A549 (cell line): ENCODE measurements around the gene IL1RN. TPM values are rescaled to one million over a fixed set of nuclear protein-coding genes. Genes with fewer than 3 reads are reported as not detected.
A peak's percentile ranks its signal among the peaks of the same experiment; 100 is the strongest.

Experiments
- ATAC-seq, 2 experiments: fragments of 200-7000 bp in 1 of 2; fragments of >200 bp in 1 of 2; cut with Nextera tagmentation in 1 of 2; cut with Tn5 transposase in 1 of 2; 3 replicates each; pipeline versions ENCODE4 v1.8.0 to v1.9.1; 2018 to 2020; ENCODE audit warnings: mild to moderate bottlenecking in 1 of 2, moderate library complexity in 1 of 2
- CTCF ChIA-PET: fragments of 300-600 bp; sonication (Branson Sonifier 250); formaldehyde crosslinking; extraction: SDS; loops from one replicate; lab custom pipeline; 2021; ENCODE audit warnings: antibody characterized with exemption, inconsistent platforms; lab: Yijun Ruan, JAX
- POLR2A ChIA-PET: fragments of 350-600 bp; formaldehyde crosslinking; extraction: SDS; loops from one replicate; lab custom pipeline; 2021; ENCODE audit warnings: antibody characterized with exemption, inconsistent platforms; lab: Yijun Ruan, JAX
- DNase-seq, 2 experiments: peaks; one replicate each; pipeline versions ENCODE4 v3.0.0 to v3.0.0-alpha.2; 2011 to 2016; ENCODE audit warnings: low read depth in 1 of 2, low spot score in 1 of 2
- FAIRE-seq: peaks from 2 replicates; lab custom pipeline; 2011; peaks lifted over from hg19 to GRCh38; lab: Jason Lieb, UNC
- H3K27ac ChIP-seq, 2 experiments: fragments of >200 bp; sonication (Bioruptor Twin); formaldehyde crosslinking; 3 replicates each; pipeline ENCODE4 v1.5.1; 2016 to 2017
- H3K4me1 ChIP-seq: fragments of >200 bp; sonication (Bioruptor Twin); formaldehyde crosslinking; 3 replicates; pipeline ENCODE4 v1.6.1; 2016
- H3K4me2 ChIP-seq: fragments of >200 bp; sonication (Bioruptor Twin); formaldehyde crosslinking; 3 replicates; pipeline ENCODE4 v1.6.1; 2016
- H3K4me3 ChIP-seq: fragments of >200 bp; sonication (Bioruptor Twin); formaldehyde crosslinking; 3 replicates; pipeline ENCODE4 v1.5.1; 2016
- H3K9me3 ChIP-seq: fragments of >200 bp; sonication (Bioruptor Twin); formaldehyde crosslinking; 3 replicates; pipeline ENCODE4 v1.6.1; 2016
- CBX2 ChIP-seq: fragments of 200-600 bp; sonication (generic); IDR thresholded peaks from 2 replicates; pipeline ENCODE4 v1.6.1; 2016; ENCODE audit warnings: low read depth, mild to moderate bottlenecking, borderline replicate concordance
- CBX8 ChIP-seq: fragments of 200-600 bp; sonication (generic); IDR thresholded peaks from 2 replicates; pipeline ENCODE4 v1.6.1; 2016
- ELK1 ChIP-seq: fragments of 150-350 bp; IDR thresholded peaks from 2 replicates; pipeline ENCODE4 v1.6.1; 2014; ENCODE audit warnings: low read depth, mild to moderate bottlenecking, low read length
- EP300 ChIP-seq, 2 experiments: fragments of >200 bp; sonication (Bioruptor Twin); formaldehyde crosslinking; IDR thresholded peaks; 2 replicates in 1 of 2; 3 replicates in 1 of 2; pipeline ENCODE4 v1.6.1; 2016 to 2017
- FOSB ChIP-seq: fragments of 250-450 bp; sonication (Bioruptor Pico); IDR thresholded peaks from 2 replicates; pipeline ENCODE4 v1.5.0; 2020; ENCODE audit warnings: mild to moderate bottlenecking, moderate library complexity
- FOSL2 ChIP-seq, 2 experiments: fragments of 450-650 bp in 1 of 2; fragments of >200 bp in 1 of 2; sonication (Bioruptor Twin) in 1 of 2; formaldehyde crosslinking; IDR thresholded peaks; 2 replicates each; pipeline versions ENCODE4 v1.5.0 to v1.6.1; 2016 to 2020; ENCODE audit warnings: mild to moderate bottlenecking in 1 of 2, moderate library complexity in 1 of 2
- HES2 ChIP-seq: fragments of >200 bp; sonication (Bioruptor Twin); formaldehyde crosslinking; IDR thresholded peaks from 2 replicates; pipeline ENCODE4 v1.6.1; 2016
- HOXA7 ChIP-seq: fragments of 250-450 bp; sonication (Bioruptor Pico); IDR thresholded peaks from 2 replicates; pipeline ENCODE4 v1.5.0; 2020; ENCODE audit warnings: mild to moderate bottlenecking, moderate library complexity
- HOXB13 ChIP-seq: fragments of 250-450 bp; sonication (Bioruptor Pico); IDR thresholded peaks from 2 replicates; pipeline ENCODE4 v1.5.0; 2020; ENCODE audit warnings: low read depth, mild to moderate bottlenecking, moderate library complexity
- JUN ChIP-seq, 2 experiments: fragments of >200 bp; sonication (Bioruptor Twin); formaldehyde crosslinking; IDR thresholded peaks; 2 replicates in 1 of 2; 3 replicates in 1 of 2; pipeline ENCODE4 v1.6.1; 2016 to 2017
- KDM5A ChIP-seq: fragments of 200-600 bp; sonication (generic); IDR thresholded peaks from 2 replicates; pipeline ENCODE4 v1.6.1; 2016; ENCODE audit warnings: antibody characterized with exemption, mild to moderate bottlenecking
- MAX ChIP-seq: IDR thresholded peaks from 2 replicates; pipeline ENCODE4 v1.6.1; 2012
- MAZ ChIP-seq: fragments of 150-350 bp; IDR thresholded peaks from 2 replicates; pipeline ENCODE4 v1.6.1; 2014; ENCODE audit warnings: antibody characterized with exemption, low read depth, low read length, borderline replicate concordance
- NR3C1 ChIP-seq: fragments of >200 bp; sonication (Bioruptor Twin); formaldehyde crosslinking; IDR thresholded peaks from 3 replicates; pipeline ENCODE4 v1.6.1; 2017
- POLR2A ChIP-seq: IDR thresholded peaks from 2 replicates; pipeline ENCODE4 v1.6.1; 2012; ENCODE audit warnings: mild to moderate bottlenecking, low read length
- RAD21 ChIP-seq, 2 experiments: fragments of >200 bp in 1 of 2; sonication (Bioruptor Twin) in 1 of 2; formaldehyde crosslinking in 1 of 2; IDR thresholded peaks in 1 of 2; conservative IDR thresholded peaks in 1 of 2; 2 replicates in 1 of 2; 3 replicates in 1 of 2; pipeline ENCODE4 v1.6.1; 2012 to 2018; ENCODE audit warnings: inconsistent platforms in 1 of 2
- RCOR1 ChIP-seq: fragments of 150-350 bp; IDR thresholded peaks from 2 replicates; pipeline ENCODE4 v1.6.1; 2014; ENCODE audit warnings: antibody characterized with exemption, low read length, low read depth
- REST ChIP-seq: fragments of 200-600 bp; sonication (generic); IDR thresholded peaks from 2 replicates; pipeline ENCODE4 v1.6.1; 2016; ENCODE audit warnings: antibody characterized with exemption, mild to moderate bottlenecking, moderate library complexity
- RNF2 ChIP-seq: fragments of 200-600 bp; sonication (generic); IDR thresholded peaks from 2 replicates; pipeline ENCODE4 v1.6.1; 2016; ENCODE audit warnings: low read depth, mild to moderate bottlenecking, antibody characterized with exemption, moderate library complexity, borderline replicate concordance
- SMC3 ChIP-seq: fragments of >200 bp; sonication (Bioruptor Twin); formaldehyde crosslinking; IDR thresholded peaks from 3 replicates; pipeline ENCODE4 v1.6.1; 2018; ENCODE audit warnings: inconsistent platforms
- SREBF2 ChIP-seq: fragments of 450-650 bp; IDR thresholded peaks from 2 replicates; pipeline ENCODE4 v1.6.1; 2014; ENCODE audit warnings: mild to moderate bottlenecking, moderate library complexity
- ZFP36 ChIP-seq: fragments of 450-650 bp; IDR thresholded peaks from 2 replicates; pipeline ENCODE4 v1.6.1; 2014; ENCODE audit warnings: borderline replicate concordance; ENCODE audit not compliant: partially characterized antibody
- WGBS: methylation state at CpG from one replicate; pipeline ENCODE4 v1.1.6; 2017; ENCODE audit errors: missing lambda C conversion rate; 5-methylcytosine and 5-hydroxymethylcytosine counted together
- polyA minus RNA-seq: library from RNA; depleted of rRNA, polyadenylated mRNA; stranded (reverse); fragments of >200 nt; gene quantifications from 2 replicates; pipeline ENCODE4 v1.2.3, GENCODE V29; 2011; rRNA and poly(A)+ RNA removed
- polyA plus RNA-seq, 4 experiments: library from polyadenylated mRNA; depleted of rRNA in 3 of 4; stranded (reverse); fragments of >200 nt; fragmentation: RNase III in 1 of 4; extraction: RNeasy Plus Mini Kit Qiagen cat#74134 plus additional on column Dnase treatment in 1 of 4; gene quantifications; 2 replicates in 3 of 4; 3 replicates in 1 of 4; pipeline ENCODE4 v1.2.3, GENCODE V29; 2011 to 2017

The IL1RN gene
- polyA plus RNA-seq (2011; rRNA removed) (not detected in 2 replicates), polyA plus RNA-seq (2017; fragmentation: RNase III; extraction: RNeasy Plus Mini Kit Qiagen cat#74134 plus additional on column Dnase treatment) (0.13 TPM in 1 of 3 replicates, not detected in the others), polyA minus RNA-seq (not detected in 2 replicates)
- polyA plus RNA-seq (2012; cell fraction: cytosol; rRNA removed): not detected in 2 replicates
- polyA plus RNA-seq (2012; cell fraction: nucleus; rRNA removed): 0.12 TPM in 1 of 2 replicates, not detected in the other

GRCh38 chr2:113126845-113127645 lies at the start of gene IL1RN:
Gene IL1RN, plus strand, starts transcription at chr2:113127598. Its CDS starts 27 bp downstream, at chr2:113127625.
- ChIA-PET POLR2A (no interaction called here), CTCF (interaction anchor here (1.3 to 6.5 kb wide), 3 partner anchors 11 to 263 kb away, joined by 3 to 65 read pairs (median 4); no protein-coding TSS in a partner anchor)
- DNase-seq (no peak), FAIRE-seq (no peak), ATAC-seq (no peak)
- Histone ChIP-seq H3K4me1 (peaks cover 15% of the 10 kb centered on the region), H3K4me3 (no peak within 1 kb of the TSS), H3K4me2 (no peak within 1 kb of the TSS), H3K9me3 (no peaks in the 10 kb centered on the region), H3K27ac (no peak within 1 kb of the TSS)
- 78% methylated on average over 16 of the region's 16 CpGs for WGBS
- TF ChIP-seq POLR2A (no peak), RCOR1 (no peak), FOSB (CRISPR knock-in tag) (no peak), REST (no peak), ELK1 (no peak), RAD21 (conservative IDR thresholded peaks at IDR 0.05 in 1 of 2, IDR thresholded peaks at IDR 0.05 in 1 of 2) (no peak), SREBF2 (no peak), KDM5A (no peak), RNF2 (no peak), FOSL2 (IDR thresholded peaks at IDR 0.05) (no peak), FOSL2 (CRISPR knock-in tag; IDR thresholded peaks at IDR 0.05) (no peak), JUN (IDR thresholded peaks at IDR 0.05) (no peak), NR3C1 (no peak), EP300 (IDR thresholded peaks at IDR 0.05) (no peak), HES2 (no peak), MAZ (no peak), MAX (no peak), ZFP36 (no peak), CBX2 (no peak)

- DNase-seq (peak in 1 of 2 experiments; percentile 18), ATAC-seq (peak in 1 of 2 experiments; percentile 40; a peak in 1 of 6 replicates)
- ChIA-PET CTCF (interaction anchor here (1.1 to 12.9 kb wide), 5 partner anchors 13 to 260 kb away, joined by 3 to 150 read pairs (median 14); no protein-coding TSS in a partner anchor), POLR2A (no interaction called here)
- 6% methylated on average over 1 of the region's 1 CpG for WGBS
- peak overlapping the region; percentile 23; the same call in 1 of the 3 replicates for H3K4me2 ChIP-seq
- TF ChIP-seq HOXB13 (CRISPR knock-in tag) (no peak), FOSL2 (IDR thresholded peaks at IDR 0.05) (no peak), FOSL2 (CRISPR knock-in tag; IDR thresholded peaks at IDR 0.05) (peak; percentile 28; the same call in 1 of the 2 replicates), CBX8 (no peak), RAD21 (conservative IDR thresholded peaks at IDR 0.05 in 1 of 2, IDR thresholded peaks at IDR 0.05 in 1 of 2) (no peak), SMC3 (no peak), HOXA7 (no peak), FOSB (CRISPR knock-in tag) (no peak)
- TF ChIP-seq, all 56 proteins: peak for 1
- Histone ChIP-seq H3K4me1 (peaks cover 3% of the 10 kb centered on the region; the same call in 1 of the 3 replicates), H3K27ac (0 out of 6 replicates have a peak overlapping the region, but pooled peaks of 1 of the 2 experiments have one; percentile 31), H3K9me3 (no peaks in the 10 kb centered on the region), H3K4me3 (no peak overlapping the region)
- FAIRE-seq: no peak
These were observed 49.5 kb upstream of the IL1RN start for GRCh38 chr2:113077921-113078320.
